ENCODE data around the gene TIMM10B. TPM values are rescaled to one million over a fixed set of nuclear protein-coding genes. Genes with fewer than 3 reads are reported as not detected.

Gene TIMM10B
- total RNA-seq, result 10 to 100 TPM; 43.6 to 46.3 TPM
- polyA plus RNA-seq, result 32.1 TPM

GRCh38 chr11:6481012-6481923 is at the start of gene TIMM10B, which contains the start of gene ARFIP2:
TSS of gene TIMM10B (plus strand) at chr11:6481501. CDS start at chr11:6481517, 16 bp downstream.
TSS of gene ARFIP2 (minus strand) at chr11:6481331. CDS start at chr11:6480421, 910 bp downstream.
- ChIA-PET POLR2A (interaction anchor here (0.7 to 2.0 kb wide), 10 partner anchors 9 to 202 kb away, joined by 3 to 12 read pairs (median 6); partner anchors contain the start of genes APBB1, MRPL17, SMPD1 and TAF10), CTCF (interaction anchor here (0.7 to 2.3 kb wide), 15 partner anchors 9 to 1506 kb away, joined by 3 to 32 read pairs (median 4); partner anchors contain the start of genes EIF3F, HPX, MRPL17 and TAF10)
- peak within 1 kb of the TSS; percentile 96 to 99 (median 98) for H3K27ac Mint-ChIP-seq
- H3K4me1 ChIP-seq (ENCODE audit: insufficient read depth, low read length), result peaks cover 28% of the 10 kb centered on the region
- peaks cover 0 to 59% (median 8%) of the 10 kb centered on the region in 3 donors for H3K36me3 Mint-ChIP-seq
- no peaks in the 10 kb centered on the region for H3K9me3 Mint-ChIP-seq
- peak; percentile 93 to 97 (median 94) for DNase-seq
- no peaks in the 10 kb centered on the region for H3K27me3 Mint-ChIP-seq
- H3K27ac ChIP-seq (ENCODE audit: low read depth, low read length), result peak within 1 kb of the TSS; percentile 94
- peaks cover 31% of the 10 kb centered on the region for H3K36me3 ChIP-seq (ENCODE audit: insufficient read depth, low read length)
- no peaks in the 10 kb centered on the region for H3K9me3 ChIP-seq (ENCODE audit: low read length)
- H3K27me3 ChIP-seq (ENCODE audit: insufficient read depth, low read length, poor library complexity, severe bottlenecking), result no peaks in the 10 kb centered on the region
- H3K4me3 ChIP-seq (ENCODE audit: low read length), result peak within 1 kb of the TSS; percentile 72
- H3K4me3 Mint-ChIP-seq, result peak within 1 kb of the TSS; percentile 92 to 99 (median 97)
- H3K4me1 Mint-ChIP-seq, result peaks cover 35 to 47% (median 44%) of the 10 kb centered on the region in 3 donors

GRCh38 chr11:6431861-6432260 is 49.4 kb upstream of the TIMM10B start:
- H3K27me3 ChIP-seq (ENCODE audit: insufficient read depth, low read length, poor library complexity, severe bottlenecking), result no peaks in the 10 kb centered on the region
- DNase-seq, result no peak
- no peaks in the 10 kb centered on the region for H3K4me1 ChIP-seq (ENCODE audit: insufficient read depth, low read length)
- no peak overlapping the region for H3K4me3 ChIP-seq (ENCODE audit: low read length)
- ChIA-PET CTCF (interaction anchor here (3.4 kb wide), 1 partner anchor 54 kb away, joined by 30 read pairs; no protein-coding TSS in a partner anchor), POLR2A (no interaction called here)
- H3K9me3 ChIP-seq (ENCODE audit: low read length), result no peaks in the 10 kb centered on the region
- Mint-ChIP-seq H3K27ac (peak overlapping the region in 1 of 8 donors; percentile 35), H3K36me3 (peaks cover 0 to 4% (median 0%) of the 10 kb centered on the region in 3 donors), H3K4me1 (no peaks in the 10 kb centered on the region), H3K4me3 (no peak overlapping the region), H3K9me3 (no peaks in the 10 kb centered on the region), H3K27me3 (peaks cover 0 to 1% of the 10 kb centered on the region in 2 donors)
- H3K36me3 ChIP-seq (ENCODE audit: insufficient read depth, low read length), result no peaks in the 10 kb centered on the region
- no peak overlapping the region for H3K27ac ChIP-seq (ENCODE audit: low read depth, low read length)

GRCh38 chr11:6433998-6434660 is 47.2 kb upstream of the TIMM10B start:
- no peaks in the 10 kb centered on the region for H3K4me1 Mint-ChIP-seq
- ChIA-PET CTCF (interaction anchor here (1.0 to 2.1 kb wide), 3 partner anchors 10 to 55 kb away, joined by 3 to 9 read pairs (median 6); no protein-coding TSS in a partner anchor), POLR2A (no interaction called here)
- Histone ChIP-seq H3K4me1 (ENCODE audit: insufficient read depth, low read length) (peaks cover 18% of the 10 kb centered on the region), H3K9me3 (ENCODE audit: low read length) (no peaks in the 10 kb centered on the region), H3K27me3 (ENCODE audit: insufficient read depth, low read length, poor library complexity, severe bottlenecking) (no peaks in the 10 kb centered on the region), H3K4me3 (ENCODE audit: low read length) (no peak overlapping the region), H3K36me3 (ENCODE audit: insufficient read depth, low read length) (no peaks in the 10 kb centered on the region), H3K27ac (ENCODE audit: low read depth, low read length) (no peak overlapping the region)
- no peaks in the 10 kb centered on the region for H3K9me3 Mint-ChIP-seq
- H3K27ac Mint-ChIP-seq, result no peak overlapping the region
- DNase-seq, result no peak
- peaks cover 0 to 4% (median 0%) of the 10 kb centered on the region in 3 donors for H3K36me3 Mint-ChIP-seq
- H3K27me3 Mint-ChIP-seq, result peaks cover 0 to 1% of the 10 kb centered on the region in 2 donors
- no peak overlapping the region for H3K4me3 Mint-ChIP-seq

GRCh38 chr11:6437423-6437822 is 43.9 kb upstream of the TIMM10B start:
- no peak overlapping the region for H3K27ac ChIP-seq (ENCODE audit: low read depth, low read length)
- POLR2A ChIA-PET, result interaction anchor here (0.9 kb wide), 1 partner anchor 58 kb away, joined by 3 read pairs; no protein-coding TSS in a partner anchor
- H3K36me3 ChIP-seq (ENCODE audit: insufficient read depth, low read length), result no peaks in the 10 kb centered on the region
- H3K27me3 ChIP-seq (ENCODE audit: insufficient read depth, low read length, poor library complexity, severe bottlenecking), result no peaks in the 10 kb centered on the region
- Mint-ChIP-seq H3K27me3 (no peaks in the 10 kb centered on the region), H3K9me3 (no peaks in the 10 kb centered on the region), H3K36me3 (peaks cover 0 to 4% (median 0%) of the 10 kb centered on the region in 3 donors), H3K27ac (no peak overlapping the region), H3K4me1 (no peaks in the 10 kb centered on the region), H3K4me3 (no peak overlapping the region)
- peaks cover 24% of the 10 kb centered on the region for H3K4me1 ChIP-seq (ENCODE audit: insufficient read depth, low read length)
- DNase-seq, result no peak
- CTCF ChIA-PET, result interaction anchor here (1.0 to 14.4 kb wide), 7 partner anchors 13 to 269 kb away, joined by 3 to 467 read pairs (median 3); partner anchors contain the start of gene APBB1
- H3K9me3 ChIP-seq (ENCODE audit: low read length), result no peaks in the 10 kb centered on the region
- H3K4me3 ChIP-seq (ENCODE audit: low read length), result no peak overlapping the region

- H3K4me3 ChIP-seq (ENCODE audit: low read length), result no peak overlapping the region
- DNase-seq, result no peak
- H3K27me3 Mint-ChIP-seq, result no peaks in the 10 kb centered on the region
- no peaks in the 10 kb centered on the region for H3K36me3 ChIP-seq (ENCODE audit: insufficient read depth, low read length)
- H3K9me3 ChIP-seq (ENCODE audit: low read length), result no peaks in the 10 kb centered on the region
- no peak overlapping the region for H3K27ac Mint-ChIP-seq
- no peak overlapping the region for H3K4me3 Mint-ChIP-seq
- peaks cover 25% of the 10 kb centered on the region for H3K4me1 ChIP-seq (ENCODE audit: insufficient read depth, low read length)
- ChIA-PET CTCF (interaction anchor here (1.0 to 14.4 kb wide), 9 partner anchors 11 to 268 kb away, joined by 3 to 467 read pairs (median 4); partner anchors contain the start of gene APBB1), POLR2A (interaction anchor here (0.9 kb wide), 1 partner anchor 59 kb away, joined by 3 read pairs; no protein-coding TSS in a partner anchor)
- H3K4me1 Mint-ChIP-seq, result no peaks in the 10 kb centered on the region
- H3K36me3 Mint-ChIP-seq, result peaks cover 0 to 4% (median 0%) of the 10 kb centered on the region in 3 donors
- H3K27ac ChIP-seq (ENCODE audit: low read depth, low read length), result no peak overlapping the region
- no peaks in the 10 kb centered on the region for H3K9me3 Mint-ChIP-seq
- no peaks in the 10 kb centered on the region for H3K27me3 ChIP-seq (ENCODE audit: insufficient read depth, low read length, poor library complexity, severe bottlenecking)
These were observed 43.3 kb upstream of the TIMM10B start for GRCh38 chr11:6437993-6438392.

- Histone ChIP-seq H3K27ac (ENCODE audit: low read depth, low read length) (no peak overlapping the region), H3K4me3 (ENCODE audit: low read length) (no peak overlapping the region), H3K9me3 (ENCODE audit: low read length) (no peaks in the 10 kb centered on the region), H3K27me3 (ENCODE audit: insufficient read depth, low read length, poor library complexity, severe bottlenecking) (no peaks in the 10 kb centered on the region), H3K4me1 (ENCODE audit: insufficient read depth, low read length) (peaks cover 32% of the 10 kb centered on the region), H3K36me3 (ENCODE audit: insufficient read depth, low read length) (no peaks in the 10 kb centered on the region)
- peak in 1 of 5 donors; percentile 34 for DNase-seq
- POLR2A ChIA-PET, result no interaction called here
- no peak overlapping the region for H3K27ac Mint-ChIP-seq
- peaks cover 0 to 4% (median 0%) of the 10 kb centered on the region in 3 donors for H3K36me3 Mint-ChIP-seq
- CTCF ChIA-PET, result interaction anchor here (1.3 to 14.4 kb wide), 5 partner anchors 12 to 57 kb away, joined by 4 to 467 read pairs (median 5); no protein-coding TSS in a partner anchor
- H3K27me3 Mint-ChIP-seq, result no peaks in the 10 kb centered on the region
- no peaks in the 10 kb centered on the region for H3K9me3 Mint-ChIP-seq
- H3K4me3 Mint-ChIP-seq, result no peak overlapping the region
- no peaks in the 10 kb centered on the region for H3K4me1 Mint-ChIP-seq
These were observed 42.2 kb upstream of the TIMM10B start for GRCh38 chr11:6438979-6439571.

GRCh38 chr11:6440906-6441358 is 40.4 kb upstream of the TIMM10B start, which contains the start of gene HPX:
TSS of gene HPX (minus strand) at chr11:6440987. CDS start at chr11:6440963, 24 bp downstream.
- POLR2A ChIA-PET, result interaction anchor here (0.8 kb wide), 1 partner anchor 631 kb away, joined by 3 read pairs; no protein-coding TSS in a partner anchor

More at GRCh38 chr11:6440906-6441358, 40.4 kb upstream of the TIMM10B start, which contains the start of gene HPX:
- peaks cover 0 to under 1% (median 0%) of the 10 kb centered on the region in 3 donors for H3K36me3 Mint-ChIP-seq
- Histone ChIP-seq H3K4me1 (ENCODE audit: insufficient read depth, low read length) (peaks cover 32% of the 10 kb centered on the region), H3K27me3 (ENCODE audit: insufficient read depth, low read length, poor library complexity, severe bottlenecking) (no peaks in the 10 kb centered on the region), H3K27ac (ENCODE audit: low read depth, low read length) (no peak within 1 kb of the TSS), H3K9me3 (ENCODE audit: low read length) (no peaks in the 10 kb centered on the region), H3K36me3 (ENCODE audit: insufficient read depth, low read length) (no peaks in the 10 kb centered on the region), H3K4me3 (ENCODE audit: low read length) (no peak within 1 kb of the TSS)
- no peaks in the 10 kb centered on the region for H3K4me1 Mint-ChIP-seq
- peak within 1 kb of the TSS in 1 of 8 donors; percentile 8 for H3K27ac Mint-ChIP-seq
- CTCF ChIA-PET, result interaction anchor here (0.7 to 14.4 kb wide), 9 partner anchors 12 to 190 kb away, joined by 3 to 467 read pairs (median 4); partner anchors contain the start of genes ARFIP2, SMPD1 and TIMM10B
- DNase-seq, result no peak
- no peaks in the 10 kb centered on the region for H3K27me3 Mint-ChIP-seq
- H3K9me3 Mint-ChIP-seq, result no peaks in the 10 kb centered on the region
- H3K4me3 Mint-ChIP-seq, result no peak within 1 kb of the TSS
